HEK293 (cell line): ENCODE data around the gene METTL15.

Experiments used
- CTCF ChIA-PET: fragments of 350-600 bp; formaldehyde crosslinking; extraction: SDS; loops from one replicate; lab custom pipeline; 2021; ENCODE audit warnings: antibody characterized with exemption; lab: Yijun Ruan, JAX
- POLR2A ChIA-PET: fragments of 300-600 bp; formaldehyde crosslinking; extraction: SDS; loops from one replicate; lab custom pipeline; 2020; ENCODE audit warnings: antibody characterized with exemption, inconsistent platforms; lab: Yijun Ruan, JAX
- H3K27ac ChIP-seq: fragments of 200-500 bp; sonication (Bioruptor generic); 2 replicates; pipeline ENCODE4 v1.5.1; 2014; ENCODE audit warnings: low read depth, low read length, control low read depth, inconsistent platforms; ENCODE audit errors: extremely low read depth
- H3K36me3 ChIP-seq, 2 experiments: fragments of 200-500 bp in 1 of 2; sonication (Bioruptor generic) in 1 of 2; 1 replicate in 1 of 2; 2 replicates in 1 of 2; pipeline ENCODE4 v1.5.1; 2014 to 2017; ENCODE audit warnings: inconsistent platforms in 2 of 2, low read length in 2 of 2; ENCODE audit not compliant: control insufficient read depth in 2 of 2, insufficient read depth in 1 of 2
- H3K4me1 ChIP-seq: fragments of 200-500 bp; sonication (Bioruptor generic); 2 replicates; pipeline ENCODE4 v1.5.1; 2014; ENCODE audit warnings: mild to moderate bottlenecking, low read length, inconsistent platforms; ENCODE audit not compliant: control insufficient read depth, insufficient read depth
- H3K4me3 ChIP-seq: 2 replicates; pipeline ENCODE4 v1.5.1; 2011; ENCODE audit warnings: low read depth, mild to moderate bottlenecking, control low read depth, low read length, moderate library complexity
- H3K9me3 ChIP-seq: fragments of 200-500 bp; sonication (Bioruptor generic); 2 replicates; pipeline ENCODE4 v1.5.1; 2014; ENCODE audit warnings: low read depth, low read length, inconsistent platforms; ENCODE audit not compliant: control insufficient read depth, insufficient read depth
- CTCF ChIP-seq: fragments of 450-650 bp; formaldehyde crosslinking; IDR thresholded peaks from 2 replicates; pipeline ENCODE4 v1.5.1; 2016; ENCODE audit warnings: missing biosample characterization, missing genetic modification characterization
- ELK4 ChIP-seq: IDR thresholded peaks from 2 replicates; pipeline ENCODE4 v1.6.1; 2011; ENCODE audit warnings: mild to moderate bottlenecking, low read depth, low read length, borderline replicate concordance
- GFI1B ChIP-seq: fragments of 450-650 bp; formaldehyde crosslinking; IDR thresholded peaks from 2 replicates; pipeline ENCODE4 v1.5.1; 2016; ENCODE audit warnings: missing biosample characterization, missing genetic modification characterization
- OVOL3 ChIP-seq: fragments of 450-650 bp; formaldehyde crosslinking; IDR thresholded peaks from 2 replicates; pipeline ENCODE4 v1.5.1; 2016; ENCODE audit warnings: missing biosample characterization, missing genetic modification characterization
- SP2 ChIP-seq: fragments of 450-650 bp; formaldehyde crosslinking; IDR thresholded peaks from 2 replicates; pipeline ENCODE4 v1.5.1; 2016; ENCODE audit warnings: missing biosample characterization, missing genetic modification characterization
- ZFP3 ChIP-seq: fragments of 450-650 bp; formaldehyde crosslinking; IDR thresholded peaks from 2 replicates; pipeline ENCODE4 v1.5.1; 2016; ENCODE audit warnings: low read depth, missing biosample characterization, missing genetic modification characterization
- ZNF174 ChIP-seq: fragments of 450-650 bp; formaldehyde crosslinking; IDR thresholded peaks from 2 replicates; pipeline ENCODE4 v1.5.0; 2017; ENCODE audit warnings: missing biosample characterization, mild to moderate bottlenecking, missing genetic modification characterization
- ZNF223 ChIP-seq: fragments of 450-650 bp; formaldehyde crosslinking; IDR thresholded peaks from 2 replicates; pipeline ENCODE4 v1.5.1; 2016; ENCODE audit warnings: missing biosample characterization, missing genetic modification characterization
- ZNF24 ChIP-seq: fragments of 450-650 bp; formaldehyde crosslinking; IDR thresholded peaks from 2 replicates; pipeline ENCODE4 v1.5.1; 2016; ENCODE audit warnings: missing biosample characterization, missing genetic modification characterization
- ZNF335 ChIP-seq: fragments of 450-650 bp; formaldehyde crosslinking; conservative IDR thresholded peaks from 2 replicates; pipeline ENCODE4 v1.5.1; 2016; ENCODE audit warnings: missing biosample characterization, missing genetic modification characterization
- ZNF404 ChIP-seq: fragments of 450-650 bp; formaldehyde crosslinking; IDR thresholded peaks from 2 replicates; pipeline ENCODE4 v1.5.1; 2017; ENCODE audit warnings: missing biosample characterization, missing genetic modification characterization
- ZNF514 ChIP-seq: fragments of 450-650 bp; formaldehyde crosslinking; IDR thresholded peaks from 2 replicates; pipeline ENCODE4 v1.5.1; 2016; ENCODE audit warnings: missing biosample characterization, missing genetic modification characterization
- ZNF692 ChIP-seq: fragments of 450-650 bp; formaldehyde crosslinking; IDR thresholded peaks from 2 replicates; pipeline ENCODE4 v1.5.1; 2016; ENCODE audit warnings: missing biosample characterization, missing genetic modification characterization
- ZNF701 ChIP-seq: fragments of 450-650 bp; formaldehyde crosslinking; IDR thresholded peaks from 2 replicates; pipeline ENCODE4 v1.5.1; 2016; ENCODE audit warnings: missing biosample characterization, missing genetic modification characterization
- ZNF707 ChIP-seq: fragments of 450-650 bp; formaldehyde crosslinking; IDR thresholded peaks from 2 replicates; pipeline ENCODE4 v1.5.1; 2016; ENCODE audit warnings: missing biosample characterization, missing genetic modification characterization
- TF ChIP-seq, protein P1 (sequence below): fragments of 450-650 bp; formaldehyde crosslinking; IDR thresholded peaks from 2 replicates; pipeline ENCODE4 v1.5.1; 2016; ENCODE audit warnings: missing biosample characterization, missing genetic modification characterization, borderline replicate concordance
- TF ChIP-seq, protein P2 (sequence below): fragments of 450-650 bp; formaldehyde crosslinking; IDR thresholded peaks from 2 replicates; pipeline ENCODE4 v1.5.0; 2017; ENCODE audit warnings: missing biosample characterization, missing genetic modification characterization, borderline replicate concordance
- TF ChIP-seq, protein P3 (sequence below): fragments of 450-650 bp; formaldehyde crosslinking; optimal IDR thresholded peaks from 2 replicates; pipeline ENCODE3; 2016; ENCODE audit warnings: missing biosample characterization, mild to moderate bottlenecking, missing genetic modification characterization
- TF ChIP-seq, protein P4 (sequence below): fragments of 450-650 bp; formaldehyde crosslinking; IDR thresholded peaks from 2 replicates; pipeline ENCODE4 v1.5.1; 2017; ENCODE audit warnings: missing biosample characterization, missing genetic modification characterization

Gene METTL15

GRCh38 chr11:28231475-28231874, 123.3 kb downstream of the METTL15 start:
- H3K9me3 ChIP-seq = no peaks in the 10 kb centered on the region
- H3K27ac ChIP-seq = no peak overlapping the region
- H3K36me3 ChIP-seq = no peaks in the 10 kb centered on the region
- H3K4me1 ChIP-seq = no peaks in the 10 kb centered on the region
- ChIA-PET CTCF (interaction anchor here (1.0 kb wide), 1 partner anchor 27 kb away, joined by 3 read pairs; no protein-coding TSS in a partner anchor), POLR2A (no interaction called here)
- TF ChIP-seq ZNF174 (tag by site-specific recombination) = no peak
- TF ChIP-seq SP2 (tag by site-specific recombination) = no peak
- TF ChIP-seq, protein P1, sequence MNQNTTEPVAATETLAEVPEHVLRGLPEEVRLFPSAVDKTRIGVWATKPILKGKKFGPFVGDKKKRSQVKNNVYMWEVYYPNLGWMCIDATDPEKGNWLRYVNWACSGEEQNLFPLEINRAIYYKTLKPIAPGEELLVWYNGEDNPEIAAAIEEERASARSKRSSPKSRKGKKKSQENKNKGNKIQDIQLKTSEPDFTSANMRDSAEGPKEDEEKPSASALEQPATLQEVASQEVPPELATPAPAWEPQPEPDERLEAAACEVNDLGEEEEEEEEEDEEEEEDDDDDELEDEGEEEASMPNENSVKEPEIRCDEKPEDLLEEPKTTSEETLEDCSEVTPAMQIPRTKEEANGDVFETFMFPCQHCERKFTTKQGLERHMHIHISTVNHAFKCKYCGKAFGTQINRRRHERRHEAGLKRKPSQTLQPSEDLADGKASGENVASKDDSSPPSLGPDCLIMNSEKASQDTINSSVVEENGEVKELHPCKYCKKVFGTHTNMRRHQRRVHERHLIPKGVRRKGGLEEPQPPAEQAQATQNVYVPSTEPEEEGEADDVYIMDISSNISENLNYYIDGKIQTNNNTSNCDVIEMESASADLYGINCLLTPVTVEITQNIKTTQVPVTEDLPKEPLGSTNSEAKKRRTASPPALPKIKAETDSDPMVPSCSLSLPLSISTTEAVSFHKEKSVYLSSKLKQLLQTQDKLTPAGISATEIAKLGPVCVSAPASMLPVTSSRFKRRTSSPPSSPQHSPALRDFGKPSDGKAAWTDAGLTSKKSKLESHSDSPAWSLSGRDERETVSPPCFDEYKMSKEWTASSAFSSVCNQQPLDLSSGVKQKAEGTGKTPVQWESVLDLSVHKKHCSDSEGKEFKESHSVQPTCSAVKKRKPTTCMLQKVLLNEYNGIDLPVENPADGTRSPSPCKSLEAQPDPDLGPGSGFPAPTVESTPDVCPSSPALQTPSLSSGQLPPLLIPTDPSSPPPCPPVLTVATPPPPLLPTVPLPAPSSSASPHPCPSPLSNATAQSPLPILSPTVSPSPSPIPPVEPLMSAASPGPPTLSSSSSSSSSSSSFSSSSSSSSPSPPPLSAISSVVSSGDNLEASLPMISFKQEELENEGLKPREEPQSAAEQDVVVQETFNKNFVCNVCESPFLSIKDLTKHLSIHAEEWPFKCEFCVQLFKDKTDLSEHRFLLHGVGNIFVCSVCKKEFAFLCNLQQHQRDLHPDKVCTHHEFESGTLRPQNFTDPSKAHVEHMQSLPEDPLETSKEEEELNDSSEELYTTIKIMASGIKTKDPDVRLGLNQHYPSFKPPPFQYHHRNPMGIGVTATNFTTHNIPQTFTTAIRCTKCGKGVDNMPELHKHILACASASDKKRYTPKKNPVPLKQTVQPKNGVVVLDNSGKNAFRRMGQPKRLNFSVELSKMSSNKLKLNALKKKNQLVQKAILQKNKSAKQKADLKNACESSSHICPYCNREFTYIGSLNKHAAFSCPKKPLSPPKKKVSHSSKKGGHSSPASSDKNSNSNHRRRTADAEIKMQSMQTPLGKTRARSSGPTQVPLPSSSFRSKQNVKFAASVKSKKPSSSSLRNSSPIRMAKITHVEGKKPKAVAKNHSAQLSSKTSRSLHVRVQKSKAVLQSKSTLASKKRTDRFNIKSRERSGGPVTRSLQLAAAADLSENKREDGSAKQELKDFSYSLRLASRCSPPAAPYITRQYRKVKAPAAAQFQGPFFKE (tag by site-specific recombination) = no peak
- TF ChIP-seq ZNF335 = no peak
- TF ChIP-seq ELK4 = no peak
- TF ChIP-seq CTCF (tag by site-specific recombination) = no peak
- no peak for TF ChIP-seq ZNF223 (tag by site-specific recombination)
- TF ChIP-seq ZNF24 (tag by site-specific recombination) = no peak
- no peak for TF ChIP-seq ZNF514 (tag by site-specific recombination)
- TF ChIP-seq ZNF404 (tag by site-specific recombination) = no peak
- TF ChIP-seq OVOL3 (tag by site-specific recombination) = no peak
- TF ChIP-seq, protein P2, sequence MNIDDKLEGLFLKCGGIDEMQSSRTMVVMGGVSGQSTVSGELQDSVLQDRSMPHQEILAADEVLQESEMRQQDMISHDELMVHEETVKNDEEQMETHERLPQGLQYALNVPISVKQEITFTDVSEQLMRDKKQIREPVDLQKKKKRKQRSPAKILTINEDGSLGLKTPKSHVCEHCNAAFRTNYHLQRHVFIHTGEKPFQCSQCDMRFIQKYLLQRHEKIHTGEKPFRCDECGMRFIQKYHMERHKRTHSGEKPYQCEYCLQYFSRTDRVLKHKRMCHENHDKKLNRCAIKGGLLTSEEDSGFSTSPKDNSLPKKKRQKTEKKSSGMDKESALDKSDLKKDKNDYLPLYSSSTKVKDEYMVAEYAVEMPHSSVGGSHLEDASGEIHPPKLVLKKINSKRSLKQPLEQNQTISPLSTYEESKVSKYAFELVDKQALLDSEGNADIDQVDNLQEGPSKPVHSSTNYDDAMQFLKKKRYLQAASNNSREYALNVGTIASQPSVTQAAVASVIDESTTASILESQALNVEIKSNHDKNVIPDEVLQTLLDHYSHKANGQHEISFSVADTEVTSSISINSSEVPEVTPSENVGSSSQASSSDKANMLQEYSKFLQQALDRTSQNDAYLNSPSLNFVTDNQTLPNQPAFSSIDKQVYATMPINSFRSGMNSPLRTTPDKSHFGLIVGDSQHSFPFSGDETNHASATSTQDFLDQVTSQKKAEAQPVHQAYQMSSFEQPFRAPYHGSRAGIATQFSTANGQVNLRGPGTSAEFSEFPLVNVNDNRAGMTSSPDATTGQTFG = no peak
- TF ChIP-seq, protein P3, sequence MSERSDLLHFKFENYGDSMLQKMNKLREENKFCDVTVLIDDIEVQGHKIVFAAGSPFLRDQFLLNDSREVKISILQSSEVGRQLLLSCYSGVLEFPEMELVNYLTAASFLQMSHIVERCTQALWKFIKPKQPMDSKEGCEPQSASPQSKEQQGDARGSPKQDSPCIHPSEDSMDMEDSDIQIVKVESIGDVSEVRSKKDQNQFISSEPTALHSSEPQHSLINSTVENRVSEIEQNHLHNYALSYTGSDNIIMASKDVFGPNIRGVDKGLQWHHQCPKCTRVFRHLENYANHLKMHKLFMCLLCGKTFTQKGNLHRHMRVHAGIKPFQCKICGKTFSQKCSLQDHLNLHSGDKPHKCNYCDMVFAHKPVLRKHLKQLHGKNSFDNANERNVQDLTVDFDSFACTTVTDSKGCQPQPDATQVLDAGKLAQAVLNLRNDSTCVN (tag by site-specific recombination) = no peak
- no peak for TF ChIP-seq GFI1B
- TF ChIP-seq ZFP3 (tag by site-specific recombination) = no peak
- no peak for TF ChIP-seq ZNF707 (tag by site-specific recombination)
- TF ChIP-seq, protein P4, sequence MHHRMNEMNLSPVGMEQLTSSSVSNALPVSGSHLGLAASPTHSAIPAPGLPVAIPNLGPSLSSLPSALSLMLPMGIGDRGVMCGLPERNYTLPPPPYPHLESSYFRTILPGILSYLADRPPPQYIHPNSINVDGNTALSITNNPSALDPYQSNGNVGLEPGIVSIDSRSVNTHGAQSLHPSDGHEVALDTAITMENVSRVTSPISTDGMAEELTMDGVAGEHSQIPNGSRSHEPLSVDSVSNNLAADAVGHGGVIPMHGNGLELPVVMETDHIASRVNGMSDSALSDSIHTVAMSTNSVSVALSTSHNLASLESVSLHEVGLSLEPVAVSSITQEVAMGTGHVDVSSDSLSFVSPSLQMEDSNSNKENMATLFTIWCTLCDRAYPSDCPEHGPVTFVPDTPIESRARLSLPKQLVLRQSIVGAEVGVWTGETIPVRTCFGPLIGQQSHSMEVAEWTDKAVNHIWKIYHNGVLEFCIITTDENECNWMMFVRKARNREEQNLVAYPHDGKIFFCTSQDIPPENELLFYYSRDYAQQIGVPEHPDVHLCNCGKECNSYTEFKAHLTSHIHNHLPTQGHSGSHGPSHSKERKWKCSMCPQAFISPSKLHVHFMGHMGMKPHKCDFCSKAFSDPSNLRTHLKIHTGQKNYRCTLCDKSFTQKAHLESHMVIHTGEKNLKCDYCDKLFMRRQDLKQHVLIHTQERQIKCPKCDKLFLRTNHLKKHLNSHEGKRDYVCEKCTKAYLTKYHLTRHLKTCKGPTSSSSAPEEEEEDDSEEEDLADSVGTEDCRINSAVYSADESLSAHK (tag by site-specific recombination) = no peak
- no peak for TF ChIP-seq ZNF692 (tag by site-specific recombination)
- TF ChIP-seq ZNF701 (tag by site-specific recombination) = no peak
- H3K4me3 ChIP-seq = no peak overlapping the region
